HG03139 (cell line): ENCODE data around the gene APBA3.
A peak's percentile ranks its signal among the peaks of the same experiment; 100 is the strongest.

Experiments used
- ATAC-seq: cut with Tn5 transposase; IDR thresholded peaks from one replicate; pipeline ENCODE4 v1.9.1; 2021; ENCODE audit not compliant: unreplicated experiment

Gene APBA3, protein sequence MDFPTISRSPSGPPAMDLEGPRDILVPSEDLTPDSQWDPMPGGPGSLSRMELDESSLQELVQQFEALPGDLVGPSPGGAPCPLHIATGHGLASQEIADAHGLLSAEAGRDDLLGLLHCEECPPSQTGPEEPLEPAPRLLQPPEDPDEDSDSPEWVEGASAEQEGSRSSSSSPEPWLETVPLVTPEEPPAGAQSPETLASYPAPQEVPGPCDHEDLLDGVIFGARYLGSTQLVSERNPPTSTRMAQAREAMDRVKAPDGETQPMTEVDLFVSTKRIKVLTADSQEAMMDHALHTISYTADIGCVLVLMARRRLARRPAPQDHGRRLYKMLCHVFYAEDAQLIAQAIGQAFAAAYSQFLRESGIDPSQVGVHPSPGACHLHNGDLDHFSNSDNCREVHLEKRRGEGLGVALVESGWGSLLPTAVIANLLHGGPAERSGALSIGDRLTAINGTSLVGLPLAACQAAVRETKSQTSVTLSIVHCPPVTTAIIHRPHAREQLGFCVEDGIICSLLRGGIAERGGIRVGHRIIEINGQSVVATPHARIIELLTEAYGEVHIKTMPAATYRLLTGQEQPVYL

DNA sequence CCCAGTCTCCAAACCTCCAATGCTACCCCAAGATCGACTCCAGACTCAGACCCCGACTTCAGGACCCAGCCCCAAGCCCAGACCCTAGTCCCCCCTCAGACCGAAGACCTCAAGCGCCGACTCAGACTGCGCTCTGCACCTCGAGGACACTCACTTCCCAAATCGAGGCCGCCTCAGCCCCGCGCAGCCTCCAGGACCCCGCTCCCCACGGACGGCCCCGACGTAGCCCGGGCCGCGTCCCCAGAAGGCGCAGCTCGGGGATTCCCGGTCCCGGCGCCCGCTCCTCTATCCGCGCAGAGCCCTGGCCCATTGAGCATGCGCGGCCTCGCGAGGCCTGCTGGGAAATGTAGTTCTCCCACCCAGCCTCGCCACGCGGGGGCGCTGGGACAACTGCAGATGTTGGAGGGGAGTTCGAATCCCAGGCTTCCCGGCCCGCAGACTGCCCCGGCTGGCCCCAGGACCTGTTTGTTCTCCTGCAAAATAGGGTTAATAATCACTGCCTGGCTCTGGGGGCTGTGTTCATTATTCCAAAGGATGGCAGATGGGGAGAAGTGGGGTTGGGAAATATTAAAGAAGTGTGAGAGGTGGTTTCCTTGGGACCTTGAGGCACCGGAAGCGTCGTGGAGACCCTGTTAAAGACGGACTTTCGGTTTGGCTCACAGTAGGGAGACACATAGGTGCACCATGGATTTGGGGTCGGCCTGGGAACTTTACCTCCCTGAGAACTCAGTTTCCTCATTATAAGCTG is at the start of gene APBA3:
Gene APBA3, minus strand, starts transcription at position 311 of the 748 bp plus-strand sequence. CDS start 1,428 bp downstream, outside the sequence.
- ATAC-seq = peak; percentile 40

DNA sequence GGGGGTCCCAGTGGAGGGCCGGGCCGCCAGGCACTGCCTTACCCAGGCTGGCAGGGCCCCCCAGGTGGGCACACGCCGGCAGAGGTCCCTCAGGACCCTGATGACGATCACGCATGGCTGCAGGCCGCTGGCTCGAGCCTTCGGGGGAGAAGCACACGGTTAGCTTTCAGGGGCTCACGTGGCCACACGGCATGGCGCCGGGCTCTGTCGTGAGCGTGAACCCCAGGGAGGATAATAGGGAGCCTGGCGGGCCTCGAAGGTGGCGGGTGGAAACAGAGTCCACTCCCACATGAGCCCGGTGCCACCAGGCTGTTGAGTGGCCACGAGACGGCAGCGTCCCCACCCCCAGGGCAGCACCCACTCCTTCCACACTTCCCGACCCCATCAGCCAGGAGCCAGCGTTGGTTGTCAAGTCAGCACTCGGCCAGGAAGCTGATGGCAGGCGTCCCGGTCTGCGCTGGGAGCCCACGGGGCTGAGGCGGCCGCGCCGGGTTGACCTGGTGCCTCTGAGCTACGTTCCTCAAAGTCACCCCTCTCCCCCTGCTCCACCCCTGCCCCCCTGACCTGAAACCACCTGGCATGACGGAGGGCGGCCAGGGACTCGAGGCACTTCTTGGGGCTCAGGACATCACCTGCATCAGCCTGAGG is 49.3 kb upstream of the APBA3 start:
- ATAC-seq = no peak

DNA sequence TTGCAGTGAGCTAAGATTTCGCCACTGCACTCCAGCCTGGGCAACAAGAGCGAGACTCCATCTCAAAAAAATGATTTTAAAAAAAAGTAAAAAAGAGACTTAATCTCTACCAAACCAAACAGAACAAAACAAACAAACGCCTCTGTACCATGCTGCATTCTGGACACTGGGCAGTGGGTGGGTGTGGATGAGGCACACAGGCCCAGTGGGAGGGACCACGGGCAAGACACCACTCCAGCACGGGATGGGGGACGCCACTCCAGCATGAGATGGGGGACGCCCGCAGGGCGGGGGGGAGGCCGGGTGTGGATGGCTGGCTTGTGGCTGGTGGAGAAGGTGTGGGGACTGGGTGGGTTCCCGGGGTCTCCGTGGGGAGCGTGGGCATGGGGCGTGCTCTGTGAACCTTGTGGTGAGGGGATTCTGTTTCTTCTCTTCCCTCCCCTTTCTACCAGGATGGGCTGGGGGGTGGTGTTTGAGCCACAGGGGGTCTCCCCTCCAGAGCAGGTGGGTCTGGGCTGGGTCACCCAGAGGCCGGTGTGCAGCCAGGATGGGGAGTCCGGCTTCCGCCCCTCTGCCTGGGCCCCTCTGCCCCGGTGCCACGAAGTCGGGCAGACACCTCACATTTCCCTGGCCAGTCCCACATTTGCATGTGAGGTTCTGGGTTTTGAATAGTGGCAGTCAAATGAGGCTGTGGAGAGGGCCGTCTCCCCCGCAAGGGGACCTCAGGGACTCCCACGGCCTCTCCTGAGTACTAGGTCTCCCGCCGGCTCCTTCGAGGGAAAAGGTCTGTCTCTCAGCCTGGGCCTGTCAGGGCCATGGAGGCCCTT is 48.6 kb upstream of the APBA3 start:
- ATAC-seq = no peak

DNA sequence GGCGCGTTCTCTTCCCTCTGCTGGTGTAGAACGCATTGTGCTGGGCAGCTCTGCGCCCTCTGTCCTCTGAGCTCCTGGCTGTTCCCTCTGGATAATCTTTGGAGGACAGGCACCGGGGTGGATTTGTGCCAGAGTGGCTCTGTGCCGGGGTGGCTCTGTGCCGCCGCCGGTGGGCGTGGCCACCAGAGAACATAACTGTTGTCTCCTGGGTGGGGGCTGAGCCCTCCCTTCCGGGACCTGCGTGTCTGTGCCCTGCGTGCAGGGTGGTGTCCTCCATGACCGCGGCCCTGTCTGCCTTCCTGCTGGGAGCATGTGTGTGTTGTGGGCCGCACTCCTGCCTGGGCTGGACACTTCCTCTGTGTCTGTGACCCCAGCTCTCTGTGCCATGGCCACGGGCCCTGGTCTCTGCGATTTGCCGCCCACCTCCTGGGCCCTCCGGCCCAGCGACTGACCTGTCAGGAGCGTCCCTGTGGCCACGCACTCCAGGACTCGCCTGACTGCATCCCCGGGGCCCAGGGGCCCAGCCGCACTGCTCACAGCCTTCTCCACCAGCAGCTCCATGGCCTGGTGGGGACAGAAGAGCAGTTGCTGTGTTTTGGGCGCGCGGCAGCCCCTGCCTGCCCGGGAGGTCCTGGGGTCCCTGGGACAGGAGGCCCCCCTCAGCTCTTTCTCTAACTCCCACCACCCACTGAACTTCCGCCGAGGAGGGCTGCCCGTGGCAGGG is 47.1 kb upstream of the APBA3 start:
- no peak for ATAC-seq

DNA sequence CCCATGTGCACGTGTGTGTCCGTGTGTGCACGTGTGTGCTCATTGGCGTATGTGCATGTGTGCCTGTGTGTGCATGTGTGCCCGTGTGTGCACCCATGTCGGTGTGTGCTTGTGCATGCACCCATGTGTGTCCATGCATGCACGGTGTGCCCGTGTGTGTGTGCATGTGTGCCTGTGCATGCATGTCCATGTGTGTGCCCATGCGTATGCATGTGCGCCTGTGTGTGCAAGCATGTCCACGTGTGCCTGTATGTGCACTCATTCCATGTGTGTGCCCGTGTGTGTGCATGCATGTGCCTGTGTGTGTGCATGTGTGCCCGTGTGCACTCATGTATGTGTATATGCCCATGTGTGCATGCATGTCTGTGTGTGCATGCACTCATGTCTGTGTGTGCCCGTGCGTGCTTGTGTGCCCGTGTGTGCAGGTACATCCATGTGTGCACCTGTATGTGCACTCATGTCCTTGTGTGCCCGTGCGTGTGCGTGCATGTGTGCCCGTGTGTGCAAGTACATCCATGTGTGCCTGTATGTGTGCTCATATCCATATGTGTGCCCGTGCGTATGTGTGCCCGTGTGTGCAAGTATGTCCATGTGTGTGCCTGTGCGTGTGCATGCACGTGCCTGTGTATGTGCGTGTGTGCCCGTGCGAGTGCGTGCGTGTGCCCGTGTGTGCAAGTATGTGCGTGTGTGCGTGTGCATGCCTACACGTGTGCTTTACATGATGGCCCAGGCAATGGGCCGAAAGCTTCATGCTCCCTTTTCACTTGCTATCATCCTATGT is 46.3 kb upstream of the APBA3 start:
- no peak for ATAC-seq

DNA sequence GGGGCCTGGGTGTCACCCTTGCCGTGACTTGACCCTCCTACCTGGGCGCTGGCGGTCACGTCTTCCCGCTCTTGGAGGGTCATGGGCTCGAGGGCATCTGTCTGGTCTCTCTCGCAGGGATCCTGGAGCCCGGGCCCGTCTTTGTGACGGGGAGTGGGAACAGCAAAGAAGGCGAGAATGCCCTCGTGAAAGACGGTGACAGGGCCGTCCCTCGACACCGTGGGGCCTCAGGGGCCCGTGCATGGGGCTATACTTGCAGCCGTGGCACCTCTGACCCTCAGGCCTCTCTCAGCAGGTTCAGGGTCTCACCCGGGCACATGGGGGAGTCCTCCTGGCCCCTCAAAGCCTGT is 45.6 kb upstream of the APBA3 start:
- ATAC-seq = no peak

DNA sequence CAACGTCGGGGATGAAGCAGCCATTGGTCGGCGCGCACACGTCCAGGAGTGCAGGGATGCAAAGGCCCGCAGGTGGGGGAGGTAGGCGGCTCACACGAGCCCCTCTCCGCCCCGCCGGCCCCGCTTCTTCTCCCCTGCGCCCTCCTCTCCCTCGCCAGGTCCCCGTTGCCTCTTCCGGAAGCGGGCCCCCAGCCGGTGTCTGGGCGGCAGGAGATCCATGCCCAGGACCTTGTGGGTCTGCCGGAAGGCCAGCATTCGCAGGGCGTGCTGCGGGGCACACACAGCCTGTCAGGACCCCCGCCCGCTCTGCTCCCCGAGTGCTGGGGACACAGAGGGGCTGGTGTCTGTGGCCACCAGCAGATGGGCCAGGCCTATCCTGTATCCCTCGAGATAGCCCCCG is 44.4 kb upstream of the APBA3 start:
- no peak for ATAC-seq

DNA sequence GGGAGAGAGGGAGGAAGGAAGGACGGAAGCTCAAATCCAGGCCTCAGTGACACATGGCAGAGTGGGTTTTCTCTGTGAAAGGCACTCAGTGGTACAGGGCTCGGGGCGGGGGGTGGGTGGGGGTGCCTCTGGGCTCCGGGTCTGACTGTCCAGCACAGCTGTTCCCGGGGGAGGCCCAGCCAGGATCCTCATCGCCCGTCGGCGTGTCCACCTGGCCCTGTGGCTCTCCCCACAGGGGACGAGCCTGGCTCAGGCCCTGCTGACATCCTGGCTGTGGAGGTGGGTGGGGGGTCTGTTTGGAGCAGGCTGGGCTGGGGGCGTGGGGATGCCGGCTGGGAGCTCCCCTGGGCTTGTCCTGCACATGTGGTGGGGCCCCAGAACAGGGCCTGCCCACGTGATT is 42.9 kb upstream of the APBA3 start:
- no peak for ATAC-seq

DNA sequence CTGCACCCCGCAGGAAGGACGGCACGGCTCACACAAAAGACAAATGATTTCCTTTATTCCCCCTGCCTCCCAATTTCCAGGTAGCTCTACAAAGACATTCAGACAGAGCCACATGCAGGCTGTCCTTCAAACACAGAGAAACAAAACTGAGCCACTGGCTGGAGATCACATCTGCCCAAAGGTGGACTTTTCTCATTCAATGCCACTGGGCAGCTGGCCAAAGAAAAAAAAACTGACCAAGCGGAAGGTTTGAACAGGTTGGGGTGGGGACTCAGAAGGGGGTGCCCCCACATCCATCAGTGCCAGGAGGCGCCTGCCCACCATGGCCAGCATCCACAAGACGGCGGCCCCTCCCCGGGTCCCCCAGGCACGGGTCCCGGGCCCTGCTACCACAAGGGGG is 42.5 kb upstream of the APBA3 start:
- ATAC-seq = no peak

DNA sequence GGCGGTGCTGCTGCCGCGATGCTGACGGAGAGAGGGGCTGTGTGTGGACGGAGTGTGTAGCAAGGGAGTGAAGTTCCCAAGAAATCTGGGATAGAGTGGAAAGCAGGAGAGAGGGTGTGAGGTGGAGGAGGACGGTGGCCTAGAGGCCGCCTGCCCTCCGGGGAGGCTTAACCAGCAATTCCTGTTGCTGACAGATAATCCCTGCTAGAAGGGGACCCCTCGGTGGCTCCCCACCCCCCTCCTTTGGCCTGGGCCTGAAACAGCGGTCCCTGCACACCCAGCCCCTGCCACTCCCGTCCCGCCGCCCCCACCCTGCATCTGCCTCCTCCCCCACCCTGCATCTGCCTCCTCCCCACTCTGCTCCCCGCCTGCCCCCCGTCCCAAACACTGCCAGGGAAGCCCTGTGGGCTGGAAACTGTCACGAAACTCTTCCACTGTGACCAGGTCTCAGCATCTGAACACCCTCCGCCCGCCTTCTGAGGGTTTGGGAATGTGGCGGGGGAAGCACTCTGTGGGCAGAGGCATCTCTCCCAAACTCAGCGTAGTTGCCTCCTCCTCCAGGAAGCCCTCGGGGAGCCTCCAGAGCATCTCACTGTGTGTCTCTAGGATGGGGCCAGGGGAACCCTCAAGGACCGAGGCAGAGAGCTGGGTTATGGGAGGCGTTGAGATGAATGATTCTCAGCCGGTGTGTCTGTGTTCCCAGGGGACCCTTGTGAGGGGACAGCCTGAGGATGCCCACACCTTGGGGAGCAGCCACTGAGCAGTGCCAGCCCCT is 41.8 kb upstream of the APBA3 start:
- no peak for ATAC-seq

DNA sequence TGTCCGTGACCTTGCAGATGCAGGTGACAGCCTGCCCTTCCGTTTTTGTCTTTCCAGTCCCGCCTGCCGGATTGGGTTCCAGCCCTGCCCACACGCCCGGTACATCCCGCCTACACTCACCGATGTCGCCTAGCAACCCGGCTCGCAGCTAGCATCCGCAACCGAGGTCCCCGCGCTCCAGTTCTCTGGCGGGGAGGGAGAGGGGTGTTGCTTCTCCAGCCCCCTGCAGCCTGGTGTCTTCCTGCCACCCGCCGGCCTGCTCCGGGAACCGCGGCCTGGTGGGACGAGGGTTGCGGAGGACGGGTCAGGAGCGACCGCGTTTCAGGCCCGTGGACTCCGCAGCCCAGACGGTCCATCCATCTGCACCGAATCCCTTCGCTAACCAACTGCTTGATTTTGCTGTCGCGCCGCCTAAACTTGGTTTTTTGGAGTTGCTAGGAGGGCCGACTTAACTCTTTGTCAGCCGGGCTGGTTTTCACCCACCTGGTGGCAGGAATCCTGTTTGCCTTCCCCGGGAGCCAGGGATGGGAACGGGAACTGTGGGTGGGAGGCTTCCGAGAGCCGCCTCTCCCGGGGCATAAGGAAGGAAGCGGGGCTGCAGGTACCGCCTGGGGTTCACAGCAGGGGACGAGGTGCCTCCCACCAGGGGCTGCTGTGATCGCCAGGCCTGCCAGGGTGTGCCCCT is 40.1 kb upstream of the APBA3 start:
- ATAC-seq = no peak

DNA sequence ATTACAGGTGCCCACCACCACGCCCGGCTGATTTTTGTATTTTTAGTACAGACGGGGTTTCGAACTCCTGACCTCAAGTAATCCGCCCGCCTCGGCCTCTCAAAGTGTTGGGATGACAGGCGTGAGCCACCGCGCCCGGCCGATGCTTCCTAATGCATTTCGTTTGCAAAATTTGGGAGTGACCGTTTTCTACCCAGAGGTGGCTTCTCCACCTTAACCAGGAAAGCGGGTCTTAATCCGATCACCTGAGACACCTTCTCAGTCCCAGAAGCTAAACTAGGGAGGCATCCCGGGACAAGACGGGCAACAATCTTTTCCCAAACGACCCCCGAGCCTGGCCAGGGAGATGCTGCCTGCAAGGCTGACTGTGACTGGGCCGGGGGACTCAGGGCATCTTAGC is 39.5 kb upstream of the APBA3 start:
- no peak for ATAC-seq

DNA sequence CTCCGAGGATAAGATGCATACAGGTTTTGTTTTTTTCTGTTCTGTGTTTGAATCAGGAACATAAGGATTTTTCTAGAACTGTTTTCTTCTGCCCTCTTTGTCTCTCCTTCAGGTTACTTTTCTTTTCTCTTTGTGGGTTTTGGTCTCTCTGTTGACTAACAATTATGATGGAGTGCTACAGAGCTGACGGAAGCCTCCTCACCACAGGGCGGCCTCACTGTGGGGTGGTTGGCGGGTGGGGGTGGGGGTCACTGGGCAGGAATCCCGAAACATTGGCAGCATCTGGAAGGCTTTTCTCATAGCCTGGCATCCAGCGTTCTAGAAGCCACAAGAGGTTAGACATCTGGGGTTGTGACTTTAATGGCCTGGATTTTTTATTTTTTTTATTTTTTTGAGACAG is 36.6 kb upstream of the APBA3 start:
- no peak for ATAC-seq

DNA sequence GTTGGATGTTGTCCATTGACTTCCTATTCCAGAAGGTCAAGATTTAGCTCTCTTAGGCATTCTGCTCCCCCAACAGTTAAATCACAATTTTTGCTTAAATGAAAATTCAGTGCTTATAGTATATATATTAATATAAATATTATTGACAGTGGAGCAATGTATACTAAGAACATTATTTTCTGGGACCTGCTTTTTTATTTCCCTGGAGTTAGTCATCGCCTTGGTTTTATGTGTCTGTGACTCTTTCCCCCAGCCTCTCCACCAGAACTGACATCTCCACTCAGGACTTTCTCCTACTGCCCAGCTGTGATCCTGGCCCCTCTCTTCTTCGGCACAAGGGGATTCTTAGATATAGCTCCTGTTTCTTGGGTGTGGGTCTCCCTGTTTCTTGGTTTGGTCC is 34.9 kb upstream of the APBA3 start:
- no peak for ATAC-seq

DNA sequence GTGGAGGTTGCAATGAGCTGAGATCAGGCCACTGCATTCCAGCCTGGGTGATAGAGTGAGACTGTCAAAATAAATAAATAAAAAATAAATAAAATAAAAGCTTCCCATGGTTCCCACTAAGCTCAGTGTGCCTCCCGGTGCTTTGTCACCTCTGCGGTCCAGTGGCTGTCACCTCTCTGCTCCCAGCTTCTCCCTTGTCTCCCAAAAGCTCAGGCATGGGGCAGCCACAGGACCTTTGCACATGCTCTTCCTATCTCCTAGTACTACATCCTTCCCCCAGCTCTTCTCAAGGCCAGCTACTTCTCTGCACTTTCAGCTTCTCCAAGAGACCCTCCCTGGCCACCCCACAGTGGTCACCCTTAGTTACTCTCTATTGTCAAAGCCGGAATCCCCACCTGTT is 32.3 kb upstream of the APBA3 start:
- no peak for ATAC-seq

DNA sequence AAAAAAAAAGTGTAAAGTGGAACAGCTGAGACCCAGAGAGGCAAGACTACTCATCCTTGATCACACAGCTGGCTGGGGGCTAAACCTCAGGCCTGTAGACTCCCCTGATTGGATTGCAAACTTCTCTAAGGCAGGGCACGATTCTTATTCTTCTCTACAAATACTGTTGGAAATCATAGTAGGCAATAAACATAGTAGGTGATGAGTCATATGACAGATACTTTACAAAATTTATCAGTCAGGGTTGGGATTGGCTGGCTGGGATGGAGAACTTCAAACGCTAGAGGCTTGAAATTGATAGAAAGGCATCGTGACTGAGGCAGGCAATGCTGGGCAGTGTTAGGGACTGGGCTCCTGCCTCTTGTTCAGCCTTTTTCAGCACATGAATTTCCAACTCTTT is 30.6 kb upstream of the APBA3 start:
- ATAC-seq = no peak

DNA sequence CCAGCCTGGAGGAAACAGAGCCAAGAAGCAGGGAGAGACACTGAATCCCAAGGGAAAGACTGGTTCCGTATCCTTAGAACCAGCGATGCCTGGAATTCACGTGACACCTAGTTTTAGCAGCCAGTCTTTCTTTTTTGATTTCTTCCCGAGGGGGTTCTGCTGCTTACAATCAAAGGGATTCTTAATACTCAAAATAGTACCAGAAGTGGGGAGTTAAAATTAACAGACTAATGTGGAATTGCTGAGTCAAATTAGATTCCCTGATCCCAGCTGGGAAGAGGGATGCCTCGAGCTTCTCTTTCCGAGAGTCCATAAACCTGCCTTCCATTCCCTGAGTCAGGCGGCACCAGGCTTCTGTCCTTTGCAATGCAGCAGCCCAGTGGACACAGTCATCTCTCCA is 29.4 kb upstream of the APBA3 start:
- no peak for ATAC-seq

DNA sequence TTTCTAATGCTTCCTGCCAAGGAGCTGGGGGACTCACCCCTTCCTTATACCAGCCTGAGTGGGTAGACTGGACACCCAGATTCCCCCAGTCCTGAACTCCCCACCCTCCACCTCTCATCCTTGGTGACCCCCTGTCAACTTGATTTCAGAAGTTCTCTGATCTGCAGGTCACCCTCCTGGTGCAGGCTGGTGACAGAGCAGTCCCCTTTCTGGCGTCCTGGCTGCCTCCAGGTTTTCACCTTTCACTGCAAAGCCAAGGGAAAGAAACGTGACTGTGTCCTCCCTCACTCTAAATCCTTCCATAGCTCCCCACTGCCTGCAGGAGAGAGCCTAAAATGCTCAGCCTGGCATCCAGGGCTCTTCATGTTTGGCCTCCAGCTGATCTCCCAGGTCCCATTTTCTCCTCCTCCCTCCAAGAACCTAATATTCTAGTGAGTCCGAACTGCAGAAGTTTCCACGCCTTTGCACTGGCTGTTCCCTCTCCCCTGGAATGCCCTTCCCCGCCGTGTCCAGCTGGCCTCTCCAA is 28.8 kb upstream of the APBA3 start:
- no peak for ATAC-seq
